Hindlimb muscle (tissue), 1 donor: Measurements from ENCODE around the gene PRSS21. TPM values are rescaled to one million over a fixed set of nuclear protein-coding genes. Genes with fewer than 3 reads are reported as not detected.

Experiments
- DNase-seq: peaks from one replicate; pipeline ENCODE4 v3.0.0-alpha.2; 2013
- polyA plus RNA-seq: library from polyadenylated mRNA; unstranded; fragments of 120-200 nt; gene quantifications from one replicate; pipeline ENCODE4 v1.2.1, GENCODE V29; 2013; ENCODE audit not compliant: insufficient read length

Gene PRSS21
- polyA plus RNA-seq, 1 donor, result not detected

DNA sequence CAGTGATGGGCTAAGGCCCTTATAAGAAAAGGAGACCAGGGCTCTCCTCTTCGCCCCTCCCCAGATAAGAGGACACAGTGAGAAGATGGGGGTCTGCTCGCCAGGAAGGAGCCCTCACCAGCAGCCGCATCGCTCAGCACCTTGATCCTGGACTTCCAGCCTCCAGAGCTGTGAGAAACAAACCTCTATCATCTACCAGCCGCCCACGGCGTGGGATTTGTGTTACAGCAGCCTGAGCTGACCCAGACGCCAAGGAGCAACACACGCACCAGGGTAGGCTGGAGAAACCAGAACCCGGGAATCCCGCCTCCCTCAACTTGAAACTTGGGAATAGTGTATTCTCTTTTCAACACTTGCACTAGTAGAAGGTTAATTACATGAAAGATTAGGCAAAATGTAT lies 8.9 kb downstream of the PRSS21 start:
- DNase-seq, result no peak

DNA sequence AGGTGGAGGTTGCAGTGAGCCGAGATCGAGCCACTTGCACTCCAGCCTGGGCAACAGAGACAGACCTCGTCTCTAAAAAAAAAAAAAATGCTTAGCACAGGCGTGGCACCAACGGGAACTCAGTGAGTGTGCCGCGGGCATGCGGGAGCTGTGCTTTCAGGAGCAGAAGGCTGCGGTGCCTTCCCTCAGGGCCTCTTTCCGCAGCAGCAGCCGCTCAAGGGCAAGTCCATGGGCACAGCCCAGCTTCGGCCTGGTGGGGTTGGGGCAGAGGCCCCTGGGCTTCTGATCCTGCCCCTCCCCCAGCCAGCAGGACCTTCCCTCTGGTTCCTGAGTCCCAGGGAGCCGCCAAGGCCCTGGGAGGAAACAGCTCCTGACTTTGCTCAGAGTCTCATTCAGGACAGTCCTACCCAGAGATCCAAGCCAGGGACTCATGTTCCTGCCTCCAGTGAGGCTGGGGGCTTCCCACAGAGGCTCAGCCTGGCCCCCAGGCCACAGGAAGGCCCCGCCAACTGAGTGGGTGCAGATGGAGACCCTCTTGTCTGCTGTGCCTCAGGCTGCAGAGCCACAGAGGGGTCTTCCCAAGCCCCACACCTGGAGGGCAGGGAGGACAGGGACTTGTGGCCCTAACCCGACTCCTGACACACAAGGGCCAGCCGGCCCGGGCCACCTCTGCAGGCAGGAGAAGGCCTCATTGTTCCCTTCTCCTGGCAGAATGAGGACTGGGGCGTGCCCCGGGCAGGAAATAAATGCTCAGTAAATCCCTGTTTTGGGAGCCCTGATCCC lies 9.7 kb downstream of the PRSS21 start:
- DNase-seq, result no peak

DNA sequence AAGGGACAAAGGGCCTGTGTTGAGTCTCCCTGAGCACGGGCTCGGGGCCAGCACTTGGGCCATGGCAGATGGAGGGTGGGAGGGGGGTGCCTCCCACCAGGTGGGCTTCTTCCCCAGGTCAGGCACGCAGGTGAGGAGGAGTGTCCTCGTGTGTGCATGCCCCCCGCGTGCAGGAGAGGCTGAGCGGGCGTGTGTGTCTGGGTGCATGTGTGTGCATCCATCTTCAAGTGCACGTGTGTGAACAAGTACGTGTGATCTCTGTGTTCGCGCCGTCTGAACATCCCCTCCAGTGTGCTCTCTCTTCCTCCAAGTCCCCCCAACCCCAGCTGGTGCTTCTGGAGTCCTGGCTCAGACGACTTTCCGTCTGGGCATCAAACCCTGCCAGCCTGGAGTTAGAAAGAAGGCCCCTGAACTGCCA lies 10.3 kb downstream of the PRSS21 start:
- no peak for DNase-seq

DNA sequence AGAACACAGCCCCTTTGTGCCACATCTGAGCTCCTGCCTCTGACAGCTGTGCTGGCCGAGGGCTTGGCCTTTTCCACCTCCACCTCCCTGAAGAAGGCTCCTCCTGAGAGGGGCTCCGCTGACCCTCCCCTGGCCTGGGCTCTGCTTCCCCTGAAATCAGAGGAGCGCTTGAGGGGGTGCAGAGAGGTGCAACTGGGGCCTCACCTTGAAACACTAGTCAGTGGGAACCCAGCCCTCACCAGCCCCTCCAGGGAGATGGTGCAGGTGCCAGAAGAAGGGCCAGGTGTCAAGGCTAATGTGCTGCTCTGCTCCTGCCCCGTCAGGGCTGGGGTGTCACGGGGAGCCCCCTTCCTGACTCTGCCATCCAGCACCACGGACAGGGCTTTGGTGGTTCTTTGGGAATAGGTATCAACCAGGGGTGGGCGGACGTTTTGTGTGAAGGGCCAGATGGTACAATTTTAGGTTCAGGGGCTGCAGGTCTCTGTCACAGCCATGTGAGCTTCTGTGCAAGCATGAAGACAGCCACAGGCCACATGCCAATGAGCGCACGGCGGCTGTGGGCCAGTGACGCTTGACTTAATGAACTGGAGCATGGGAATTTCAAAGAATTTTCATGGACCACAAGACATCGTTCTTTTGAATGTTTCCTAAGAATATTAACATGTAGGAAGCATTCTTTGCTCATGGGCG lies 10.9 kb downstream of the PRSS21 start:
- DNase-seq, result no peak

DNA sequence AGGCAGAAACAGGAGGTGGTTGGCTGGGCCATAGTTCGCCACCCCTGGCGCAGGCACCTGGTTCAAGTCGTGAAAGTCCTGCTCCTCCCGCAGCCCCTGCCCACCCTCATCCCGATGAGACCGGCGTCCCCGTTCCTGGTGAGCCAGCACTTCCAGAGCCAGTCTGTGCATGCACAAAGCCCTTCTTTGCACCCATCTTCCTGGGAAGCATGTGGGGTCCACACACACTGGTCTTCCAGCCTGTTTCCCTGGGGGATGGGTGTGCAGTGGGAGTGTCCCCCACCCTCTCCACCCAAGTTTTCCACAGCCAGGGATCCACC lies 11.4 kb downstream of the PRSS21 start:
- DNase-seq, result no peak

DNA sequence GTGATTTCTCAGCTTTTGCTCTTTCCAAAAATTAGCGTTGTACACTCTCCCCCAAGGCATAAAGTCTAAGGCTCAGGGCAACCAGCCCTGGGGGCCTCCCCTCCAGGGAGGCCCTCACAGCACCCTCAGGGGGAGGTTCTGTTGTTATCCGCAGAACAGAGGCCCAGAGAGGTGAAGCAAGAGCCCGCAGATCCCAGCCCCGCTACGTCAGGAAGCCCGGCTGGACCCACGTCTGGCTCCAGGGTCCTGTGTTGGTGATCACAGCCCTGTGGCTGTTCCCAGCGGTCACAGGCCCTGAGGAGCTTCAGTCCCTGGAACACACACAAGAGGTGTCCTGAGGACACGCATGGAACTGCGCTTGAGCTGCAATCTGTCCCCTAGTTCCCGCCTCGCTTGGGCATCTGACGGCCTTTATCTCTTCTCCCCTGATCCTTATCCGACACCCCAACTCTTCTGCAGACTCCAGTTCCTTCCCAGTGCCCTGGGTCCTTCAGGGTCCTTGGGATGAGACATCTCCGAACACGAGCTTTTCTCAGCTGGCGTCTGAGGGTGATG lies 11.9 kb downstream of the PRSS21 start:
- no peak for DNase-seq

DNA sequence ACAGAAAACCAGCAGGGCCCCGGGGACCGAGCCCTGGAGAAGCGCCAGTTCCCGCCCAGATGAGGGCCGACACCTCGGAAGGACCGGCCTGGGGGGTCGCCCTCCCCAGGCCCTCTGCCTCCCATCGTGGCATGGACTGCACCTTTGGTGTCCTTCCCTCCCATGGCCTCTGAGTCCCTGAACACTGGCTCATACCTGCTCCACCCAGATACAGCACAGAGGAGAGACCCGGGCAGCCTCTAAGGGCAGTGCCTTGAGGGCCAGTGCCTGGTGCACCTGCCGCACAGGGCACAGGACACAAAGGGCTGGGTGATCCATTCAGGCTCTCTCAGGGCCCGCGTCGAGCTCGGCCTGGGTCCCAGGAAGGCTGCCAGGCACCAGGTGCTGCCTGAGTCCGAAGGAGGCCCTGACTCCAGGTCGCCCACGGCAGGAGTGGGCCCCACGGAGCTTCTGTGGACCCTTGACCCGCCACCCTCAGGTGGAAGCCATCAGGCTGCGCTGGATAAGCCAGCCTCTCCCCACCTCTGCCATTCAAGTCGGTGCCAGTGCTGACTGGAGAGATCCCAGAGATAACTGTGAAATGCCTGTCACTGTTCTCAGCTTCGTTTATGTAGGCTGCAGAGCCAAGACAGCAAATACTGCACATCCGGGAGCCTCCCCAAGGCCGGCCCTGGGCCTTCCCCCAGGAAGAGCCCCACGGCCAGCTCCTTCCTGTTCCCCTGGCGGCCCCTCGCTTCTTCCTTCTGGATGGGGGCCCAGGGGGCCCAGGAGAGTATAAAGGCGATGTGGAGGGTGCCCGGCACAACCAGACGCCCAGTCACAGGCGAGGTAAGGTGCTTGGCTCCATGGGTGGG lies 12.7 kb downstream of the PRSS21 start, which contains the start of gene ZG16B:
Gene ZG16B (plus strand): TSS at position 803 of the 854 bp plus-strand sequence. CDS start 139 bp downstream, outside the sequence.
- DNase-seq, result no peak

DNA sequence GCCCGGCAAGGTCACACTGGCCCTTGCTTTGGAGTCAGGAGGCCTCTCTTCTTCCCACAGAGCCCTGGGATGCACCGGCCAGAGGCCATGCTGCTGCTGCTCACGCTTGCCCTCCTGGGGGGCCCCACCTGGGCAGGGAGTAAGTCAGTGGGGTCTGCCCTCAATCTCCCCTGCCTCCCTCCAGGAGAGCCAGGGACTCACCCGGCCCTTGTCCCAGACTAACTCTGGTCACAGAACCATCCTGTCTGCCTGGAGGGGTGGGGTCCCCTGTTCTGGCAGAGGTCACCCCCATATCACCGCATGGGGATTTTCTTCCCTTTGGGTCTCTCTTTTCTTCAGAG lies 13.3 kb downstream of the PRSS21 start:
- DNase-seq, result no peak

DNA sequence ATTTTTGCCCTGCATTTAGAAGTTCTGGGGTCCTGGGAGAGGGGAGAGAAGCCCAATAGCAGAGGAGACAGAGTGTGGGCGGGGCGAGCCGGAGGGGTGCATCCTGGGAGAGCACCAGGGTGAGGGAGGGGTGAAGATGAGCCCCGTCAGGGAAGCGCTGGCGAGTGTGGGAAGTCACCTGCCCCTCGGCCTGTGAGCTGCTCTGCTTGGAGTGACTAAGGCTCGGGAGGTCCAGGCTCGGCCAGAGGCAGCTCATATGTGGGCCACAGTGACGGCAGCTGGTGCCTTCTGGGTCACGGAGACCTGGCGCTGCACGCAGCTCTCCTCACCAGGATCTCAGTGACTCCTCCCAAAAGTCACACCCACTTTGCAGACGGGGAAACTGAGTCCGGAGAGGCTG lies 14.2 kb downstream of the PRSS21 start:
- DNase-seq, result no peak

DNA sequence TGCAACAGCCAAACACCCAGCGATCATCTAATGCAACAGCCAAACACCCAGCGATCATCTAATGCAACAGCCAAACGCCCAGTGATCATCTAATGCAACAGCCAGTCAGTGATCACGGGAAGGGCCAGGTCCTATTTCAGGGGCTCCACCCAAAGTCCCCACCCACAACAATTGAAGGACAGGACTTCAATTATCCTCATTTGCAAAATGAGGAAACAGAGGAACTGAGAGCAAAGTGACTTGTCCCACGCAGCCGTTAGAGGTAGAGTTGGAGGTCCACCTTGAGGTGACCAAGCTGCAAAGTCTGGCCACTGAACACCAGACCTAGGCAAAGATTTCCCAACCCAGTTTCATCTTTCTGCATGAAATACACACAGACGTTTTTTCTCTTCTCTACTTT lies 16.7 kb downstream of the PRSS21 start:
- DNase-seq, result no peak

DNA sequence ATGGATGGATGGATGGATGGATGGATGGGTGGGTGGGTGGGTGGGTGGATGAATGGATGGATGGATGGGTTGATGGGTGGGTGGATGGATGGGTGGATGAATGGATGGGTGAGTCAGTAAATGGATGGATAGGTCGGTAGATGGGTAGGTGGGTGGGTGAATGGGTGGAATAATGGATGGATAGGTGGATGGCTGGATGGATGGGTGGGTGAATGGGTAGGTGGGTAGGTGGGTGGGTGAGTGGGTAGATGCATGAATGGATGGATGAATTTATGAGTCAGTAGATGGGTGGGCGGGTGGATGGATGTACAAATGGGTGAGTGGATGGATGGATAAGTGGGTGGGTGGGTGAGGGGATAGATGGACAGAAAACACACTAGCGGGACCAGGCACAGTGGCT lies 17.9 kb downstream of the PRSS21 start:
- no peak for DNase-seq

DNA sequence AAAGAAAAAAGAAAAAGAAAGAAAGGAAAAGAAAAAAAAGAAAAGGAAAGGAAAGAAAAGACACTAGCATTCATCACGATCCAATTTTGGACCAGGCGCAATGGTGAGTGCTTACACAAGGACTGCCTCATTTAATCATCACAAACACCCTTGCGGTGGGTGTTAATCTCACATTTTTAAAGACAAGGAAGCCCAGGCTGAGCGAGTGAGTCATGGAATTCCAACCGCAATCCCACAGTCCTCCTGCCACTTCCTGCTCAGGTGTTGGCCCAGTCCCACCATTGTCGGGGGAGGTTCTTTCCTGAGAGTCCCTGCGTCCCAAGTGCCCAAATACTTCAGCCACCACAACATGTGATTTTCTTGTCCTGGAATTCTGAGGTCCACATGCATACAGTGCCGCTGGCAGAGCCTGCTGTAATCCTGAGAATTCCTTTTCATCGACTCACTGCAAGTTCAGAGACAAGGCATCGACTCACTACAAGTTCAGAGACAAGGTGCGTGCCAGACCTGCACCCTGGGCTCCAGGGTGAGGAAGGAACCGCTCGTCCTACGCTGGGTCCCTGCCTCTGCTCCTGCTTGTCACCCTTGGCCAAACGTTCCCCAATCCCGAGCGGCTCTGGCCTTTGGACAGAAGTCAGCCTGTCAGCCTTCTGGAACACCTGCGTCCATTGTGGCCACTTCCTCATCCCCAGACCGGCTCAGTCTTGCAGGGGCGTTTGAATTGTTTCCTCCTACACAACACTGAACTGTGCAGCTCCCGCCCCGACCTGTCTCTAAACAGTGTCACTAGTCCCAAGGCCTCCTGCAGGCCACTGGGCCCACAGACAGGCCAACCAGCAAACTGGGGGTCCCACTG lies 18.8 kb downstream of the PRSS21 start:
- no peak for DNase-seq

DNA sequence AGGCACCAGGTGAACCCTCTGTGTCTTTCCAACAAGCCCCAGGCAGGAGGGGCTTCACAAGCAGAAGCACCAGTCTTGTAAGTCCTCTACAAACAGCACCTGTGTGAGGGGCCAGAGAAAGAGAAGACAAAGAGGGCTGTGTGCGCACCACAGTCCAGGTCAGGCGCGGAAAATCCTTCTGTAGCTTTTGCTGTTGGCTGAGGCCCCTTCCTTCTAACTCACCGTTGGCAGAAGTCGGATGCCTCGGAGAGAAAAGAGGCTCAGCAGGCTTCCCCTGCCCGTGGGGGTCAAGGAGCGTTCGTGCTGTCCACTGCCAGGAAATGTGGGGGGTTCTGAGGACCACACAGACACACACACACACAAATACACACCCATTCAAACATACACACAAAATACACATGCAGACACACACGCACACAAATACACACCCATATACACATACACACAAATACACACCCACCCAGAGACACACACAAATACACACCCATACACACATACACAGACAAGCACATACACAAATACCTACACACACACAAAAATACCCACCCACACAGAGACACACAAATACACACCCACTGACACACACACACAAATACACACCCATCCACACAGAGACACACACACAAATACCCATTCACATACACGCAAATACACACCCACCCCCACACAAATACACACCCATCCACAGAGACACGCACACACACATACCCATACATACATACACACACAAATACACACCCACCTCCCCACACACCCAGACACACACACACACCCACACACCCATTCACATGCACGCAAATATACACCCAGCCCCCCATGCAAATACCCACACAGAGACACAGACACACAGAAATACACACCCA lies 19.8 kb downstream of the PRSS21 start:
- DNase-seq, result no peak

DNA sequence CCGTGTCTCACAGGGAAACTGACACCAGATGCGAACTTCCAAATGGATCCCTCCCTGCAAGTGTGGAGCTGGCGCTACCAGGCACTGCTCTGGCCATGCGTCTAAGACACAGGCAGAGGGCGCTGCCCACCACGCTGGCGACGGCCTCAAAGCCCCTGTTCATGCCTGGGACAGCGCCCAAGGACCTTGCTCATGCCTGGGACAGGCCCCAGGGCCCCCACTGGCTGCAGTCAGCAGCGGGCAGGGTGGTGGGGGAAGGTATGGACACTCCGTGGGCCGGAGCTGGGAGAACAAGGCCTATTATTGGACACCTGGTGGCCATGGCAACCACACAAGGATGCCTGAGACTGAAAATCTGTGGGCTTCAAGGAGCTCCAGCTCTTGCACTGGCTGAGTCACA lies 21.9 kb downstream of the PRSS21 start:
- peak; percentile 51 for DNase-seq

DNA sequence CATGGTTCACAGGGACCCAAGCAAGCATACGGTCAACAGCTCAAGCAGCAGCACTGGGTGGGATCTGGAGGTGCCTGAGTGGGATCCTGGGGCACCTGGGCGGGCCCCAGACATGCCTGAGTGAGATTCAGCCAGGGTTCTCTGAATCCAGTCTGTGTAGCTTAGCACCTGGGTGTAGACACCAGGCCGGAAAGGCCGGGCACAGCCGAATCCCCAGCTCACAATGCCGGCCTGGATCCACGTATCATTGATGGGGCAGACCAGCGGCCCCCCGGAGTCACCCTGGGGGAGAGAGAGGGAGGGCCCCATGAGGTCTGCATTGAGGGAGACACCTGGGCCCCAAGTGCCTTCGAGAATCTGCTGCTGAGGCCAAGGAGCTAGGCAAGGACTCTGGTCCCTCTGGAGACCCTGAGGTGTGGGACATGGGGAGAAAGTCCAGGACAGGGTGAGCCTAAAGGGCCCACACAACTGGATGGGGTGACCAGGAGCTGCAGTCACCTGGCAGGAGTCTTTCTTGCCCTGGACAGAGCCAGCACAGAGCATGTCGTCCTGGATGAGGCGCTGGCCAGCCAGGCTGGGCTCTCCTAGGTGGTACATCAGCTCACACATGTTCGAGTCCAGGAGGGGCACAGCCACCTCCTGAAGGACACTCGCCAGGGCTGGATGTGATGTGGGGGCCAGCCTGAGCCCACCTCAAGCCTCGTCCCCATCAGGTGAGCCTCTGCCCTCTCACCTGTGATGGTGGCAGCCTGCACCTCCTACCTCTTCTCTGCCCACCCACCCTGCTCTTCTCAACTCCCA lies 22.8 kb downstream of the PRSS21 start:
- DNase-seq, result no peak

DNA sequence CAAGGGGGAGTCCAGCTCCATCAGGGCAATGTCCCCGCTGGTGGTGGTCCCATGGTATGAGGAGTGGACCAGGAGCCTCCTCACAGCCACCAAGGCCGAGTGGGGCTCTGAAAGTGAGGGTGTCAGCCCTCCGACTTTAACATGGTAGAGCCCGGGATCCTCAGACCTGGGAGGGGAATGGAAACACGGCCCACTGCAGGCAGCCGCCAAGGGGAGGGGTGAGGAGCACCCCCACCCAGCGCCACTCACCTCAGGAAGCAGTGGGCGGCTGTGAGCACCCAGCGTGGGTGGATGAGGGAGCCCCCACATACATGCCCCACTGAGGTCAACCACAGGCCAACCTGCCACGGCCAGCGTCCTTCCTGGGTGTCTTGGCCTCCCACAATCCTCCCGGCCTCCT lies 23.9 kb downstream of the PRSS21 start:
- no peak for DNase-seq

DNA sequence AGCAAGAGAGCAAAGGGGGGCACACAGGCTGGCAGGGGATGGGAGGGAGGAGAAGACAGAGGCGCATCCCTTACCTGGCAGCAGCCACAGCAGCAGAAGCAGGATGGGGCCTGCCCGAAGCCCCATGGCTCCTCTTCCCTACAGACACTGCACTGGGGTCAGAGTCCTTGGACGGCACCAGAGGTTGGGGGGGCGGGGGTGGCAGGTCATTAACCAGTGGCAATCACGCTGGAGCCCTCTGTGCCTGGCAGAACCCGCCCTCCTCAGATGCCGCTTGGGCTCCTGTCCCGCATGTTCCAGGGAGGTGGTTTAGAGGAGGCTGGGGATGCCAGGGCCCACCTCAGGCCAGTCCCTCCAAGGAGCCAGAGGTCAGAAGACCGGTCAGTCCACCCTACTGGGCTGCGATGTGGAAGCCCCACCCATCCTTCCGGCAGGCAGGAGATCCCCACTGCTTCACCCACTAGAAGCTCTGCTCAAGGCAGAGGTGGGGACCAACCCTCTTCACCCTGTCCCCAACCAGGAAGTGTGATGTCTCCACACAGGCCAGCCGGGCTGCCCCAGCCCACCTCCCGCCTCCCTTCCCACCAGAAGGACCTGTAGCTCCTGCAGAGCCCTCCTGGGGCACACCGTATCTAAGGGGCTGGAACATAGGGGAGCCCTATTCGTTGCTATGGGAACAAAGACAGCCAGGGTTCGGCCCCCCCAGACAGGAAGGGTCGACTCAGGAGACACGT lies 24.7 kb downstream of the PRSS21 start:
- no peak for DNase-seq

DNA sequence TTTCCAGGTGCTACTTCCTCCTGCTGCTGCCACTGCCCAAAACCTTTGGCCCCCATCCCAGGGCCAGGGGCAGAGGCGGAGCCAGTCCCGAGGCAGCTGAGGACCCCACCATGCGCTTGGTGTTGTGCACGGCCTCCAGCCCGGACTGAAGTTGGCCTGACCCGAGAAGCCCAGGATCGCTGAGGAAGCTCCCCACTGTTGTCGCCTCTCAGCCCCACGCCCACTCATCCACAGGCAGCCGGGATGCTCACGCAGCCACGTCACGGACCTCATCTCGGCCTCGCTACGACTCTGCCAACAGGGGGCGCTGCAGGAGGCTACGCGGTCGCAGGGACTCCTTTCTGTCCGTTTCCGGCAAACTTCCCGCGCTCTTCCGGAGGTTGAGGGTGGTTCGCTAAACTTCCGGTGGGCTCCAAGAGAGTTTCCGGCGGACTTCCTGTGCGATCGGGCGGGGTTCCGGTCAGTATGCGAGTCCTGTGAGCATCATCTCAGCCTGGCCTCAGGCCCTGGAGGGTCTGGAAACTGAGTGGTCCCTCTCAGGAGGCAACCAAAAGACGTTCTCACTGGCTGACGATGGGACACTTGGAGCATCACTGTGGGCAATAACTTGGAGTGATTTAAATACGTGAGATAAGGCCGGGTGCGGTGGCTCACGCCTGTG lies 25.4 kb downstream of the PRSS21 start:
- DNase-seq, result peak; percentile 27

DNA sequence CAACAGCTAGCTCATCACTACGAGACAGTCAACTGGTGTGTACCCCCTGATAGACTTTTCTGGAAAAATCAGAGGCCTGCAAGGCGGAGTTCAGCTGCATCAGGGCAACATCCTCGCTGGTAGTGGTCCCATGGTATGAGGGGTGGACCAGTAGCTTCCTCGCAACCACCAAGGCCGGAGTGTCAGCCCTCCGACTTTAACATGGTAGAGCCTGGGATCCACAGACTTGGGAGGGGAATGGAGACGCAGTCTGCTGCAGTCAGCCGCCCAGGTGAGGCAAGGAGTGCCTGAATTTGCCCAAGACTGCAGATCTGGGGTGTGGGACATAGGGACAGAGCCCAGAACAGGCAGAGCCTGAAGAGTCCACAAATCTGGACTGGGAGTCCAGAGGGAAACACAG lies 26.5 kb downstream of the PRSS21 start:
- DNase-seq, result no peak
